Hepatocyte (in vitro differentiated cells): ENCODE measurements around the gene VPS50. TPM values are rescaled to one million over a fixed set of nuclear protein-coding genes. Genes with fewer than 3 reads are reported as not detected.

Experiments
- DNase-seq: peaks from one replicate; pipeline ENCODE4 v3.0.0-alpha.2; 2016; ENCODE audit warnings: low spot score
- H2AFZ ChIP-seq: fragments of 200-600 bp; sonication (generic); 2 replicates; pipeline ENCODE4 v1.6.0; 2016; ENCODE audit warnings: antibody characterized with exemption, mild to moderate bottlenecking
- H3K27ac ChIP-seq: fragments of 200-600 bp; sonication (generic); 2 replicates; pipeline ENCODE4 v1.5.1; 2016; ENCODE audit warnings: mild to moderate bottlenecking
- H3K27me3 ChIP-seq: fragments of 200-600 bp; sonication (generic); 2 replicates; pipeline ENCODE4 v1.6.1; 2016
- H3K36me3 ChIP-seq: fragments of 200-600 bp; sonication (generic); replicated peaks from 2 replicates; pipeline ENCODE4 v1.5.1; 2016; ENCODE audit warnings: low read depth; ENCODE audit not compliant: insufficient read depth
- H3K4me1 ChIP-seq: fragments of 200-600 bp; sonication (generic); 2 replicates; pipeline ENCODE4 v1.5.1; 2016; ENCODE audit warnings: mild to moderate bottlenecking, moderate library complexity; ENCODE audit not compliant: insufficient read depth
- H3K4me2 ChIP-seq: fragments of 200-600 bp; sonication (generic); 2 replicates; pipeline ENCODE4 v1.6.0; 2016
- H3K4me3 ChIP-seq: fragments of 200-600 bp; sonication (generic); 2 replicates; pipeline ENCODE4 v1.5.1; 2016; ENCODE audit warnings: mild to moderate bottlenecking
- H3K79me2 ChIP-seq: fragments of 200-600 bp; sonication (generic); 2 replicates; pipeline ENCODE4 v1.6.0; 2017; ENCODE audit warnings: mild to moderate bottlenecking
- H3K9me2 ChIP-seq: fragments of 200-600 bp; sonication (generic); replicated peaks from 2 replicates; pipeline ENCODE4 v1.6.0; 2017; ENCODE audit warnings: mild to moderate bottlenecking; ENCODE audit not compliant: insufficient read depth
- H3K9me3 ChIP-seq: fragments of 200-600 bp; sonication (generic); 2 replicates; pipeline ENCODE4 v1.5.1; 2016; ENCODE audit warnings: low read depth, mild to moderate bottlenecking
- H4K20me1 ChIP-seq: fragments of 200-600 bp; sonication (generic); 2 replicates; pipeline ENCODE4 v1.6.0; 2016; ENCODE audit warnings: mild to moderate bottlenecking; ENCODE audit not compliant: insufficient read depth, poor library complexity, severe bottlenecking
- EZH2 ChIP-seq: fragments of 200-600 bp; sonication (generic); IDR thresholded peaks from 2 replicates; pipeline ENCODE4 v1.6.1; 2016; ENCODE audit warnings: antibody characterized with exemption, mild to moderate bottlenecking, borderline replicate concordance
- EZH2phosphoT487 ChIP-seq: fragments of 200-600 bp; sonication (generic); IDR thresholded peaks from one replicate; pipeline ENCODE4 v1.6.1; 2018; ENCODE audit warnings: antibody characterized with exemption, mild to moderate bottlenecking, low read depth, moderate library complexity; ENCODE audit not compliant: unreplicated experiment, severe bottlenecking
- WGBS: methylation state at CpG from one replicate; pipeline ENCODE4 v1.1.6; 2016; ENCODE audit warnings: low lambda C conversion rate; ENCODE audit errors: missing lambda C conversion rate; 5-methylcytosine and 5-hydroxymethylcytosine counted together
- polyA plus RNA-seq: library from polyadenylated mRNA; unstranded; fragments of >200 nt; fragmentation: Nextera tagmentation; extraction: Ambion mirVana; gene quantifications from 2 replicates; pipeline ENCODE4 v1.2.1, GENCODE V29; 2016
- total RNA-seq: library from RNA; depleted of rRNA; stranded (reverse); fragments of >200 nt; gene quantifications from 2 replicates; pipeline ENCODE4 v1.2.3, GENCODE V29; 2014
- TF ChIP-seq, protein P1 (sequence below): fragments of 200-600 bp; sonication (generic); IDR thresholded peaks from 2 replicates; pipeline ENCODE4 v1.5.1; 2016; ENCODE audit warnings: antibody characterized with exemption, mild to moderate bottlenecking; ENCODE audit not compliant: poor library complexity

The VPS50 gene
- total and polyA plus RNA-seq, 2 experiments from 2014 or later: 10.5 to 32.5 TPM

- TF ChIP-seq, protein P1, sequence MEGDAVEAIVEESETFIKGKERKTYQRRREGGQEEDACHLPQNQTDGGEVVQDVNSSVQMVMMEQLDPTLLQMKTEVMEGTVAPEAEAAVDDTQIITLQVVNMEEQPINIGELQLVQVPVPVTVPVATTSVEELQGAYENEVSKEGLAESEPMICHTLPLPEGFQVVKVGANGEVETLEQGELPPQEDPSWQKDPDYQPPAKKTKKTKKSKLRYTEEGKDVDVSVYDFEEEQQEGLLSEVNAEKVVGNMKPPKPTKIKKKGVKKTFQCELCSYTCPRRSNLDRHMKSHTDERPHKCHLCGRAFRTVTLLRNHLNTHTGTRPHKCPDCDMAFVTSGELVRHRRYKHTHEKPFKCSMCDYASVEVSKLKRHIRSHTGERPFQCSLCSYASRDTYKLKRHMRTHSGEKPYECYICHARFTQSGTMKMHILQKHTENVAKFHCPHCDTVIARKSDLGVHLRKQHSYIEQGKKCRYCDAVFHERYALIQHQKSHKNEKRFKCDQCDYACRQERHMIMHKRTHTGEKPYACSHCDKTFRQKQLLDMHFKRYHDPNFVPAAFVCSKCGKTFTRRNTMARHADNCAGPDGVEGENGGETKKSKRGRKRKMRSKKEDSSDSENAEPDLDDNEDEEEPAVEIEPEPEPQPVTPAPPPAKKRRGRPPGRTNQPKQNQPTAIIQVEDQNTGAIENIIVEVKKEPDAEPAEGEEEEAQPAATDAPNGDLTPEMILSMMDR: no peak
- TF ChIP-seq EZH2 (no peak), EZH2phosphoT487 (no peak)
- no peak overlapping the region for H3K4me2 ChIP-seq
- no peaks in the 10 kb centered on the region for H3K4me1 ChIP-seq
- no peaks in the 10 kb centered on the region for H3K79me2 ChIP-seq
- no peak overlapping the region for H2AFZ ChIP-seq
- no peak overlapping the region for H3K27ac ChIP-seq
- H4K20me1 ChIP-seq: no peaks in the 10 kb centered on the region
- no peaks in the 10 kb centered on the region for H3K36me3 ChIP-seq
- H3K4me3 ChIP-seq: no peak overlapping the region
- H3K9me3 ChIP-seq: no peaks in the 10 kb centered on the region
- H3K9me2 ChIP-seq: no peaks in the 10 kb centered on the region
- H3K27me3 ChIP-seq: no peaks in the 10 kb centered on the region
- no peak for DNase-seq
These were observed 26.5 kb downstream of the VPS50 start for GRCh38 chr7:93258661-93259060.

- Histone ChIP-seq H4K20me1 (no peaks in the 10 kb centered on the region), H3K27ac (no peak overlapping the region), H3K4me2 (no peak overlapping the region), H3K9me3 (no peaks in the 10 kb centered on the region), H3K4me3 (no peak overlapping the region), H3K36me3 (no peaks in the 10 kb centered on the region), H3K4me1 (no peaks in the 10 kb centered on the region), H2AFZ (no peak overlapping the region), H3K9me2 (no peaks in the 10 kb centered on the region), H3K27me3 (no peaks in the 10 kb centered on the region), H3K79me2 (no peaks in the 10 kb centered on the region)
- TF ChIP-seq EZH2: no peak
- TF ChIP-seq, protein P1: no peak
- TF ChIP-seq EZH2phosphoT487: no peak
- 83% methylated on average over 1 of the region's 1 CpG for WGBS
- DNase-seq: no peak
These were observed 30.4 kb downstream of the VPS50 start for GRCh38 chr7:93262535-93262934.

- Histone ChIP-seq H3K4me3 (no peak overlapping the region), H3K36me3 (no peaks in the 10 kb centered on the region), H4K20me1 (no peaks in the 10 kb centered on the region), H3K9me2 (no peaks in the 10 kb centered on the region), H2AFZ (no peak overlapping the region), H3K27ac (no peak overlapping the region), H3K27me3 (no peaks in the 10 kb centered on the region), H3K4me2 (no peak overlapping the region), H3K4me1 (no peaks in the 10 kb centered on the region), H3K79me2 (no peaks in the 10 kb centered on the region), H3K9me3 (no peaks in the 10 kb centered on the region)
- no peak for DNase-seq
- 56% methylated on average over 4 of the region's 4 CpGs for WGBS
- TF ChIP-seq EZH2phosphoT487 (no peak), EZH2 (no peak)
- TF ChIP-seq, protein P1: no peak
These were observed 33.1 kb downstream of the VPS50 start for GRCh38 chr7:93265220-93265619.

DNA sequence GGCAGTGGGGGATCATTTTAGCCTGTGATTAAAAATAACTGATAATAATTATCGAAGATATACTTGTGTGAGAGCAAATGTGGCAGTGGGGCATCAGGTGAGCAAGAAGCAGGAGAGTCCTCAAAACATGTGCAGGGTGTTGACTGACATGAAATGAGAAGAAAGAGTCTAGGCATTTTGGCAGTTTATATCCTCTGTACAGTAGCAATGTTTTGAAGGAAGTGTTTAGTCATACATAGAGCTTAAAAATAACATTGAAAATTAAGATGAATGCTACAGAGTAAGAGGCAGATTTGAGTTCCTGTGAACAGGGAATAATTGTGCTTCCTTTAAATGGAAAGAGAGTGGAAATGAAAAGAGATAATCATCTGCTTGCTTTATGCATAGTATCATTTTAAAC is 47.4 kb downstream of the VPS50 start:
- Histone ChIP-seq H3K9me3 (no peaks in the 10 kb centered on the region), H3K4me3 (no peak overlapping the region), H4K20me1 (no peaks in the 10 kb centered on the region), H3K9me2 (no peaks in the 10 kb centered on the region), H3K27me3 (no peaks in the 10 kb centered on the region), H3K79me2 (no peaks in the 10 kb centered on the region), H2AFZ (no peak overlapping the region), H3K36me3 (no peaks in the 10 kb centered on the region), H3K27ac (no peak overlapping the region), H3K4me2 (no peak overlapping the region), H3K4me1 (no peaks in the 10 kb centered on the region)
- no peak for DNase-seq
- TF ChIP-seq EZH2phosphoT487: no peak
- no peak for TF ChIP-seq EZH2
- TF ChIP-seq, protein P1: no peak
- 100% methylated on average over 1 of the region's 1 CpG for WGBS
